Tibial artery (tissue), 4 donors: ENCODE data around the gene CPAMD8.

ENCODE experiments used
- DNase-seq, 2 donors: peaks; one replicate each; pipeline ENCODE4 v3.0.0-alpha.2; 2019
- H3K27ac ChIP-seq, 2 donors: fragments of 200-600 bp; sonication (generic) in 1 of 2; 1 replicate in 1 of 2; 2 replicates in 1 of 2; pipeline ENCODE4 v1.5.1; 2018 to 2019; ENCODE audit warnings: mild to moderate bottlenecking in 1 of 2
- H3K27me3 ChIP-seq, 2 donors: fragments of 200-600 bp; sonication (generic) in 1 of 2; one replicate each; pipeline versions ENCODE4 v1.5.1 to v1.6.0; 2016 to 2019
- H3K36me3 ChIP-seq, 3 donors: fragments of 200-600 bp; sonication (generic) in 2 of 3; one replicate each; pipeline ENCODE4 v1.5.1; 2016 to 2019; ENCODE audit warnings: mild to moderate bottlenecking in 2 of 3
- H3K4me1 ChIP-seq, 4 donors: fragments of 200-600 bp; sonication (generic) in 2 of 4; 1 replicate in 3 of 4; 2 replicates in 1 of 4; pipeline ENCODE4 v1.5.1; 2016 to 2019
- H3K4me3 ChIP-seq, 2 donors: fragments of 200-600 bp; sonication (generic) in 1 of 2; 1 replicate in 1 of 2; 2 replicates in 1 of 2; pipeline ENCODE4 v1.5.1; 2018 to 2019; ENCODE audit warnings: mild to moderate bottlenecking in 2 of 2
- H3K9me3 ChIP-seq, 3 donors: fragments of 200-600 bp; sonication (generic) in 1 of 3; one replicate each; pipeline ENCODE4 v1.5.1; 2016 to 2019
- CTCF ChIP-seq, 2 experiments: fragments of 200-600 bp in 1 of 2; fragments of 450-650 bp in 1 of 2; IDR thresholded peaks; one replicate each; pipeline ENCODE4 v1.5.1; 2017 to 2019; ENCODE audit warnings: antibody characterized with exemption in 2 of 2, mild to moderate bottlenecking in 1 of 2, moderate library complexity in 1 of 2
- intact Hi-C: fragments of 100-400 bp; cut with DNase I; formaldehyde crosslinking; loops from one replicate; pipeline ENCODE4 v1.15.0; 2023; ENCODE audit warnings: low total_unique reads

The CPAMD8 gene

GRCh38 chr19:16903347-16903746 is 123.3 kb downstream of the CPAMD8 start:
- H3K36me3 ChIP-seq = no peaks in the 10 kb centered on the region
- H3K4me3 ChIP-seq = no peak overlapping the region
- peaks cover 0 to 14% of the 10 kb centered on the region in 2 donors for H3K27me3 ChIP-seq
- H3K27ac ChIP-seq = no peak overlapping the region
- no peaks in the 10 kb centered on the region for H3K4me1 ChIP-seq
- no peaks in the 10 kb centered on the region for H3K9me3 ChIP-seq
- intact Hi-C loops = no loop called here
- no peak for DNase-seq
- TF ChIP-seq CTCF (IDR thresholded peaks at IDR 0.05) = no peak

GRCh38 chr19:16902545-16902944 is 124.1 kb downstream of the CPAMD8 start:
- no peak for TF ChIP-seq CTCF (IDR thresholded peaks at IDR 0.05)
- Histone ChIP-seq H3K9me3 (no peaks in the 10 kb centered on the region), H3K4me1 (peaks cover 0 to under 1% (median 0%) of the 10 kb centered on the region in 4 donors), H3K27me3 (peaks cover 0 to 14% of the 10 kb centered on the region in 2 donors), H3K4me3 (no peak overlapping the region), H3K36me3 (no peaks in the 10 kb centered on the region), H3K27ac (no peak overlapping the region)
- intact Hi-C loops = no loop called here
- no peak for DNase-seq

- Histone ChIP-seq H3K4me3 (no peak overlapping the region), H3K9me3 (no peaks in the 10 kb centered on the region), H3K36me3 (no peaks in the 10 kb centered on the region), H3K27ac (no peak overlapping the region), H3K4me1 (peaks cover 0 to 7% (median 1%) of the 10 kb centered on the region in 4 donors), H3K27me3 (peaks cover 0 to 14% of the 10 kb centered on the region in 2 donors)
- DNase-seq = no peak
- intact Hi-C loops = no loop called here
- TF ChIP-seq CTCF (IDR thresholded peaks at IDR 0.05) = no peak
These were observed 125.0 kb downstream of the CPAMD8 start for GRCh38 chr19:16901491-16902175.

GRCh38 chr19:16899566-16900075 is 127.0 kb downstream of the CPAMD8 start:
- H3K4me3 ChIP-seq = no peak overlapping the region
- no peaks in the 10 kb centered on the region for H3K36me3 ChIP-seq
- peak; percentile 23 to 32 for TF ChIP-seq CTCF (IDR thresholded peaks at IDR 0.05)
- intact Hi-C loops = no loop called here
- H3K4me1 ChIP-seq = peaks cover 0 to 16% (median 11%) of the 10 kb centered on the region in 4 donors
- H3K27me3 ChIP-seq = peaks cover 0 to 14% of the 10 kb centered on the region in 2 donors
- H3K27ac ChIP-seq = no peak overlapping the region
- H3K9me3 ChIP-seq = no peaks in the 10 kb centered on the region
- no peak for DNase-seq

GRCh38 chr19:16898361-16899015 is 128.1 kb downstream of the CPAMD8 start:
- Histone ChIP-seq H3K4me3 (peak overlapping the region in 1 of 2 donors; percentile 83), H3K9me3 (no peaks in the 10 kb centered on the region), H3K36me3 (no peaks in the 10 kb centered on the region), H3K4me1 (peaks cover 0 to 21% (median 11%) of the 10 kb centered on the region in 4 donors), H3K27ac (no peak overlapping the region), H3K27me3 (peaks cover 0 to 5% of the 10 kb centered on the region in 2 donors)
- intact Hi-C loops = no loop called here
- no peak for DNase-seq
- no peak for TF ChIP-seq CTCF (IDR thresholded peaks at IDR 0.05)
